ENCODE results near the gene RASGRP4. TPM values are rescaled to one million over a fixed set of nuclear protein-coding genes. Genes with fewer than 3 reads are reported as not detected.

The RASGRP4 gene
- polyA plus RNA-seq, 1 donor (not counting 4 experiments of a cell fraction or from before 2014, with no cell fraction given) = not detected

DNA sequence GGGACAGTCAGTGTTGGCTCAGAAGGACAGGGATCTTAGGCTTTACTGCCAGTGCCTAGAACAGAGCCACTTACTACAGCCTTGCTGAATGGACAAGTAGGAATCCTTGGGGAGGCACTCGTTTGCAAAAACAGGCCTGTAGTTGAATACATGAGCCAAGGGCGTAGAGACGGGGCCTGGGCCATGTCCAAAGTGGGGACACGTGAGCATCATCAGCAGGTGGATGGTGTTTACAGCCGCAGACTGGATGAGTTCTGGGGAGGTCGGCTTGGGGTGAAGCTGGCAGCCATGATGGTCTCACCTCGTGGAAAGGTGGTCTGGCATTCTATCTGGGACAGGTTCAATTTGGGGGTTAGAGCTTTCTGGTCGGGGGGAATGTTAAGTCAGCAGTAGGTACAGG is 25.0 kb upstream of the RASGRP4 start:
- no peak for DNase-seq (ENCODE audit: low read depth, low spot score)
- no peak overlapping the region for H2AFZ ChIP-seq (ENCODE audit: control insufficient read depth, low read length)
- H3K4me2 ChIP-seq (ENCODE audit: control insufficient read depth, extremely low read depth, insufficient read depth, low read depth, low read length) = no peak overlapping the region
- no peaks in the 10 kb centered on the region for H3K79me2 ChIP-seq (ENCODE audit: control insufficient read depth, insufficient read depth, low read length)
- no peak overlapping the region for H3K4me3 ChIP-seq (ENCODE audit: control insufficient read depth in 2 of 3, extremely low read depth in 1 of 3, insufficient read depth in 2 of 3, low read depth in 1 of 3, low read length in 3 of 3)
- no peaks in the 10 kb centered on the region for H3K36me3 ChIP-seq (ENCODE audit: control insufficient read depth in 2 of 2, extremely low read depth in 1 of 2, insufficient read depth in 2 of 2, low read length in 2 of 2)
- H3K27ac ChIP-seq (ENCODE audit: control insufficient read depth, insufficient read depth, low read length) = no peak overlapping the region
- H3K4me1 ChIP-seq (ENCODE audit: control insufficient read depth, extremely low read depth, insufficient read depth, low read length) = no peaks in the 10 kb centered on the region
- no peaks in the 10 kb centered on the region for H3K9me1 ChIP-seq (ENCODE audit: control insufficient read depth, extremely low read depth, insufficient read depth, low read length)
- H3K9ac ChIP-seq (ENCODE audit: control insufficient read depth, extremely low read depth, insufficient read depth, low read length) = no peak overlapping the region
- no peak for FAIRE-seq
- dilution Hi-C loops (cut with MboI; ENCODE audit: extremely low pct_ligation_motif_present, low sequenced_read_pairs) = no loop called here
- no peaks in the 10 kb centered on the region for H4K20me1 ChIP-seq (ENCODE audit: control insufficient read depth, extremely low read depth, insufficient read depth, low read length)
- H3K9me3 ChIP-seq (ENCODE audit: control insufficient read depth, low read depth, low read length) = no peaks in the 10 kb centered on the region
- H3K27me3 ChIP-seq (ENCODE audit: control insufficient read depth, extremely low read depth, insufficient read depth, low read length) = no peaks in the 10 kb centered on the region
- TF ChIP-seq EZH2 (IDR thresholded peaks at IDR 0.05; ENCODE audit: low read length) (no peak), CTCF (optimal IDR thresholded peaks at IDR 0.05 in 1 of 3, IDR thresholded peaks at IDR 0.05 in 1 of 3, conservative IDR thresholded peaks at IDR 0.05 in 1 of 3; ENCODE audit: extremely low read depth in 1 of 3, insufficient read depth in 2 of 3, low read length in 3 of 3) (no peak)

GRCh38 chr19:38449518-38449917 is 23.5 kb upstream of the RASGRP4 start:
- no peak for DNase-seq (ENCODE audit: low read depth, low spot score)
- H3K9me1 ChIP-seq (ENCODE audit: control insufficient read depth, extremely low read depth, insufficient read depth, low read length) = no peaks in the 10 kb centered on the region
- no peaks in the 10 kb centered on the region for H4K20me1 ChIP-seq (ENCODE audit: control insufficient read depth, extremely low read depth, insufficient read depth, low read length)
- no peak overlapping the region for H2AFZ ChIP-seq (ENCODE audit: control insufficient read depth, low read length)
- dilution Hi-C loops (cut with MboI; ENCODE audit: extremely low pct_ligation_motif_present, low sequenced_read_pairs) = no loop called here
- H3K36me3 ChIP-seq (ENCODE audit: control insufficient read depth in 2 of 2, extremely low read depth in 1 of 2, insufficient read depth in 2 of 2, low read length in 2 of 2) = no peaks in the 10 kb centered on the region
- H3K4me1 ChIP-seq (ENCODE audit: control insufficient read depth, extremely low read depth, insufficient read depth, low read length) = no peaks in the 10 kb centered on the region
- no peak for TF ChIP-seq EZH2 (IDR thresholded peaks at IDR 0.05; ENCODE audit: low read length)
- TF ChIP-seq CTCF (optimal IDR thresholded peaks at IDR 0.05 in 1 of 3, IDR thresholded peaks at IDR 0.05 in 1 of 3, conservative IDR thresholded peaks at IDR 0.05 in 1 of 3; ENCODE audit: extremely low read depth in 1 of 3, insufficient read depth in 2 of 3, low read length in 3 of 3) = no peak
- no peaks in the 10 kb centered on the region for H3K79me2 ChIP-seq (ENCODE audit: control insufficient read depth, insufficient read depth, low read length)
- H3K4me2 ChIP-seq (ENCODE audit: control insufficient read depth, extremely low read depth, insufficient read depth, low read depth, low read length) = no peak overlapping the region
- H3K27me3 ChIP-seq (ENCODE audit: control insufficient read depth, extremely low read depth, insufficient read depth, low read length) = no peaks in the 10 kb centered on the region
- no peak overlapping the region for H3K27ac ChIP-seq (ENCODE audit: control insufficient read depth, insufficient read depth, low read length)
- H3K4me3 ChIP-seq (ENCODE audit: control insufficient read depth in 2 of 3, extremely low read depth in 1 of 3, insufficient read depth in 2 of 3, low read depth in 1 of 3, low read length in 3 of 3) = no peak overlapping the region
- no peak overlapping the region for H3K9ac ChIP-seq (ENCODE audit: control insufficient read depth, extremely low read depth, insufficient read depth, low read length)
- FAIRE-seq = no peak
- H3K9me3 ChIP-seq (ENCODE audit: control insufficient read depth, low read depth, low read length) = no peaks in the 10 kb centered on the region

Data from keratinocyte (primary cell).